ENCODE results near the gene FER1L5. TPM values are rescaled to one million over a fixed set of nuclear protein-coding genes. Genes with fewer than 3 reads are reported as not detected.

Gene FER1L5
- total and polyA plus RNA-seq, 2 of the 8 experiments (the other 6 are each of a cell fraction or from before 2014, with no cell fraction given) = 0.23 to 0.88 TPM

DNA sequence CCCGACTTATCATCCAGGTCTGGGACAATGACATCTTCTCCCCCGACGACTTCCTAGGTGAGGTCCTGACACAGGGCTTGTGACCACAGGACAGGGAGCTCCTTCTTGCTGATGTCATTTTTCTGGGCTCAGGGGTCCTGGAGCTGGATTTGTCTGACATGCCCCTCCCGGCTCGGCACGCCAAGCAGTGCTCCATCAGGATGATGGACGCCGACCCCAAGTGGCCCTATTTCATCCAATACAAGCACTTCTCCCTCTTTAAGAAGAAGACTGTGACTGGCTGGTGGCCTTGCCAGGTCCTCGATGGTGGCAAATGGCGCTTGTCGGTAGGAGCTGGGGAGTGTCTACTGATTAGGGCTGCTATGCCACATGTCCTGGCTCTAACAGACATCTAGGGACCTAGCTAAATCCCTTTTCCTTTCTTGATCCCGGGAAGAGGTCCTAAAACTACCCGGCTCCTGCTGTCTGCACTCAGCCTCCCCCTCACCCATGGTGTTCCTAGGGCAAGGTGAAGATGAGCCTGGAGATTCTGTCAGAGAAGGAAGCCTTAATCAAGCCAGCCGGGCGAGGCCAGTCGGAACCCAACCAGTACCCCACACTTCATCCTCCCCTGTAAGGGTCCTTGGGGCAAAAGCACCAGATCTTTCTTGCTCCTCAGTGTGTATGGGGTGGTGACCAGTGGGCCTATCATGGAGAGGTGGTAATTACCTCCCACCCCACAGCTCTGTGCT, 60.6 kb downstream of the FER1L5 start (continued):
- TF ChIP-seq YY1 (IDR thresholded peaks at IDR 0.05; ENCODE audit: low read depth, low read length) (no peak), RNF2 (IDR thresholded peaks at IDR 0.05; ENCODE audit: borderline replicate concordance, low read depth, low read length, missing control alignments, poor library complexity, severe bottlenecking) (no peak), GABPA (IDR thresholded peaks at IDR 0.05; ENCODE audit: borderline replicate concordance, insufficient read depth, low read length) (no peak), CHD2 (IDR thresholded peaks at IDR 0.05; ENCODE audit: low read length) (no peak), CEBPB (IDR thresholded peaks at IDR 0.05; ENCODE audit: low read depth, low read length) (no peak)
